Panc1 (cell line): Measurements from ENCODE around the gene TTLL4. TPM values are rescaled to one million over a fixed set of nuclear protein-coding genes. Genes with fewer than 3 reads are reported as not detected.

Source experiments
- ATAC-seq: fragments of 200-7000 bp; cut with Tn5 transposase; 2 replicates; pipeline ENCODE4 v1.9.1; 2020; ENCODE audit warnings: mild to moderate bottlenecking, moderate library complexity
- BruUV-seq: library from RNA; stranded (reverse); fragments of 400-500 nt; replicated peaks from 2 replicates; lab custom pipeline; 2021; lab: Mats Ljungman, UMichigan
- CTCF ChIA-PET: fragments of 300-600 bp; sonication (Branson Sonifier 250); formaldehyde crosslinking; loops from one replicate; lab custom pipeline; 2022; ENCODE audit warnings: antibody characterized with exemption; lab: Charles Lee
- POLR2A ChIA-PET: fragments of 300-600 bp; sonication (Branson Sonifier 250); formaldehyde crosslinking; loops from one replicate; lab custom pipeline; 2022; ENCODE audit warnings: antibody characterized with exemption; lab: Charles Lee
- DNase-seq: peaks from one replicate; pipeline ENCODE4 v3.0.0-alpha.2; 2010; ENCODE audit warnings: low read depth, low spot score
- H3K27ac ChIP-seq: 2 replicates; pipeline ENCODE4 v1.5.1; 2011; ENCODE audit warnings: mild to moderate bottlenecking, low read length, inconsistent platforms
- H3K27me3 ChIP-seq: fragments of 200-500 bp; sonication (Bioruptor generic); 2 replicates; pipeline ENCODE4 v1.6.0; 2014; ENCODE audit warnings: low read length, inconsistent platforms; ENCODE audit not compliant: control insufficient read depth, insufficient read depth
- H3K36me3 ChIP-seq: fragments of 200-500 bp; sonication (Bioruptor generic); 2 replicates; pipeline ENCODE4 v1.5.1; 2014; ENCODE audit warnings: inconsistent platforms, mild to moderate bottlenecking, low read length, moderate library complexity; ENCODE audit not compliant: control insufficient read depth, insufficient read depth
- H3K4me1 ChIP-seq: 2 replicates; pipeline ENCODE4 v1.5.1; 2011; ENCODE audit warnings: inconsistent platforms, mild to moderate bottlenecking, low read length, moderate library complexity; ENCODE audit not compliant: control insufficient read depth, insufficient read depth
- H3K4me3 ChIP-seq, 2 experiments: 2 replicates each; pipeline ENCODE4 v1.5.1; 2011 to 2012; ENCODE audit warnings: low read depth in 2 of 2, low read length in 2 of 2, mild to moderate bottlenecking in 2 of 2, inconsistent platforms in 1 of 2, moderate library complexity in 1 of 2
- H3K9me3 ChIP-seq: fragments of 200-500 bp; sonication (Bioruptor generic); 2 replicates; pipeline ENCODE4 v1.5.1; 2014; ENCODE audit warnings: low read depth, mild to moderate bottlenecking, inconsistent platforms, low read length, moderate library complexity; ENCODE audit not compliant: control insufficient read depth, insufficient read depth
- CTCF ChIP-seq: fragments of 450-650 bp; IDR thresholded peaks from 2 replicates; pipeline ENCODE4 v1.5.1; 2017; ENCODE audit warnings: mild to moderate bottlenecking
- POLR2AphosphoS5 ChIP-seq: IDR thresholded peaks from 2 replicates; pipeline ENCODE4 v1.6.1; 2012; ENCODE audit warnings: mild to moderate bottlenecking, low read depth, low read length, moderate library complexity
- REST ChIP-seq, 2 experiments: IDR thresholded peaks; 2 replicates each; pipeline ENCODE4 v1.6.1; 2011 to 2012; ENCODE audit warnings: low read depth in 2 of 2, control low read depth in 1 of 2, low read length in 1 of 2, mild to moderate bottlenecking in 1 of 2, moderate library complexity in 1 of 2; ENCODE audit not compliant: insufficient read depth in 1 of 2
- SIN3A ChIP-seq: IDR thresholded peaks from 2 replicates; pipeline ENCODE4 v1.6.1; 2012; ENCODE audit warnings: low read depth, mild to moderate bottlenecking, low read length, moderate library complexity, borderline replicate concordance; ENCODE audit not compliant: insufficient read depth
- TCF7L2 ChIP-seq: IDR thresholded peaks from 2 replicates; pipeline ENCODE4 v1.6.1; 2011; ENCODE audit warnings: mild to moderate bottlenecking, low read depth, low read length, inconsistent platforms
- in situ Hi-C: cut with HindIII; loops from 2 replicates; pipeline ENCODE4 v1.10.0; 2016; ENCODE audit warnings: low sequenced_read_pairs, low pct_unique_long_range_greater_than_20kb
- intact Hi-C: fragments of 100-400 bp; cut with micrococcal nuclease; formaldehyde crosslinking; loops from one replicate; pipeline ENCODE4 v1.10.0; 2022; ENCODE audit not compliant: unreplicated experiment
- total RNA-seq: library from RNA; stranded (reverse); gene quantifications from one replicate; pipeline ENCODE4 v1.2.1, GENCODE V29; 2021; ENCODE audit not compliant: unreplicated experiment

Gene TTLL4
- total RNA-seq, 1 experiment from 2014 or later = 45.6 TPM

GRCh38 chr2:218713922-218714321 is 3.3 kb downstream of the TTLL4 start:
- POLR2A ChIA-PET = interaction anchor here (0.6 kb wide), 2 partner anchors 13 to 444 kb away, joined by 3 read pairs; partner anchors contain the start of genes AAMP and PNKD
- Histone ChIP-seq H3K36me3 (peaks cover 4% of the 10 kb centered on the region), H3K4me1 (peaks cover 19% of the 10 kb centered on the region), H3K27me3 (no peaks in the 10 kb centered on the region), H3K4me3 (no peak overlapping the region), H3K27ac (no peak overlapping the region), H3K9me3 (no peaks in the 10 kb centered on the region)
- CTCF ChIA-PET = no interaction called here
- intact Hi-C loops (no loop called here), in situ Hi-C loops (no loop called here)
- no TSS peak for BruUV-seq
- no peak for ATAC-seq
- no peak for DNase-seq
- TF ChIP-seq POLR2AphosphoS5 (no peak), CTCF (no peak), TCF7L2 (no peak), REST (IDR thresholded peaks at IDR 0.05; ENCODE audit: insufficient read depth in 1 of 2, low read depth in 2 of 2, low read length in 1 of 2) (no peak), SIN3A (no peak)

GRCh38 chr2:218716070-218716469 is 5.4 kb downstream of the TTLL4 start:
- no peak overlapping the region for H3K4me3 ChIP-seq
- DNase-seq = no peak
- no peaks in the 10 kb centered on the region for H3K9me3 ChIP-seq
- in situ Hi-C loops = no loop called here
- peaks cover 4% of the 10 kb centered on the region for H3K36me3 ChIP-seq
- POLR2A ChIA-PET = no interaction called here
- H3K27me3 ChIP-seq = no peaks in the 10 kb centered on the region
- H3K4me1 ChIP-seq = peaks cover 26% of the 10 kb centered on the region
- no peak for TF ChIP-seq POLR2AphosphoS5
- TF ChIP-seq CTCF = no peak
- TF ChIP-seq REST (IDR thresholded peaks at IDR 0.05; ENCODE audit: insufficient read depth in 1 of 2, low read depth in 2 of 2, low read length in 1 of 2) = no peak
- no peak for TF ChIP-seq TCF7L2
- no peak for TF ChIP-seq SIN3A
- no TSS peak for BruUV-seq
- intact Hi-C loops = no loop called here
- no peak overlapping the region for H3K27ac ChIP-seq
- ATAC-seq = no peak
- CTCF ChIA-PET = no interaction called here
